Right atrium auricular region (tissue), 2 donors: ENCODE measurements around the gene TP73. TPM values are rescaled to one million over a fixed set of nuclear protein-coding genes. Genes with fewer than 3 reads are reported as not detected.

Source experiments
- DNase-seq: peaks from one replicate; pipeline ENCODE4 v3.0.0-alpha.2; 2019; ENCODE audit warnings: low spot score
- H3K27ac ChIP-seq, 2 donors: fragments of 200-600 bp; sonication (generic); 1 replicate in 1 of 2; 2 replicates in 1 of 2; pipeline ENCODE4 v1.5.1; 2016 to 2019
- H3K27me3 ChIP-seq, 2 donors: fragments of 200-600 bp; sonication (generic); one replicate each; pipeline versions ENCODE4 v1.5.1 to v1.6.0; 2017 to 2019
- H3K36me3 ChIP-seq: fragments of 200-600 bp; sonication (generic); one replicate; pipeline ENCODE4 v1.5.1; 2016
- H3K4me1 ChIP-seq, 2 donors: fragments of 200-600 bp; sonication (generic); one replicate each; pipeline versions ENCODE4 v1.5.1 to v1.6.0; 2017 to 2019
- H3K4me3 ChIP-seq, 2 donors: fragments of 200-600 bp; sonication (generic); 1 replicate in 1 of 2; 2 replicates in 1 of 2; pipeline ENCODE4 v1.5.1; 2017 to 2019; ENCODE audit warnings: mild to moderate bottlenecking in 1 of 2, moderate library complexity in 1 of 2
- H3K9me3 ChIP-seq, 2 donors: fragments of 200-600 bp; sonication (generic); one replicate each; pipeline ENCODE4 v1.5.1; 2019
- total RNA-seq, 2 donors: library from RNA; depleted of rRNA; stranded (reverse); fragments of >200 nt; gene quantifications; one replicate each; pipeline ENCODE4 v1.1.0, GENCODE V29; 2016
- TF ChIP-seq, protein P1 (sequence below), 2 donors: fragments of 200-600 bp; sonication (generic); IDR thresholded peaks; one replicate each; pipeline ENCODE4 v1.5.1; 2019; ENCODE audit warnings: antibody characterized with exemption in 2 of 2

Gene TP73
- total RNA-seq, 2 donors from 2014 or later, result 0.16 TPM; not detected in 1

DNA sequence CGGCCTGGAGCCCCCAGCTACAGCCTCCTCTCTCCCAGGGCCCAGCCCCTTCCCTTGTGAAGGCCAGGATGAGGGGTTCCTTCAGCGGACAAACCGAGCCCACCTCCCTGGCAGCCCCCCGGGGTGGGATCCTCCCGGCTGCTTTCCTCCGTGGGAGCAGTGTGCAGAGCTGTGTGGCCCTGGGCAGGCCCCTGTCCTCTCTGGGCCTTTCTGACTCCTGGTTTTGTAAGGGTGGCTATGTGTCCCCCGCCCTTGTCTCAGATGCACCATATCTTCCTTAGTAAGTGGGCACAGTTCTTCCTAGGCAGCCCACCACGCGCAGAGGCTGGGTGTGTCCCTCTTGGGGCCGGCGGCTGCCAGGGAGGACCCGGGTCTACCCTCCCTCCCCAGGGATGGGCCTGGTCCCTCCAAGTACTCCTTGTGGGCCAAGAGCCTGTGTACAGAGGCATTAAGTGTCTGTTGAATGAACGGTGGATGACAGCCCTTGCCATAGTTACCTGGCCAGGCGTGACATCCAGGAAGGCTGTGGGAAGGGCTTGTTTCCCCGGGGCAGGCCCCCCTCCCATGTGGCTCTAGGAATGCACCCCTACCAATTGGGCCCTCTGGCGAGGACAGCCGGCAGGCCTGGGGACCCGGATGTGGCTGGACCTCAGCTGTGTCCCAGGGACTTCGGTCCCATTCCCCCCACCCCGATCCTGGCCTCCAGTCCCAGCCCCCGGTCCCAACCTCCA lies 124.1 kb downstream of the TP73 start:
- TF ChIP-seq, protein P1, sequence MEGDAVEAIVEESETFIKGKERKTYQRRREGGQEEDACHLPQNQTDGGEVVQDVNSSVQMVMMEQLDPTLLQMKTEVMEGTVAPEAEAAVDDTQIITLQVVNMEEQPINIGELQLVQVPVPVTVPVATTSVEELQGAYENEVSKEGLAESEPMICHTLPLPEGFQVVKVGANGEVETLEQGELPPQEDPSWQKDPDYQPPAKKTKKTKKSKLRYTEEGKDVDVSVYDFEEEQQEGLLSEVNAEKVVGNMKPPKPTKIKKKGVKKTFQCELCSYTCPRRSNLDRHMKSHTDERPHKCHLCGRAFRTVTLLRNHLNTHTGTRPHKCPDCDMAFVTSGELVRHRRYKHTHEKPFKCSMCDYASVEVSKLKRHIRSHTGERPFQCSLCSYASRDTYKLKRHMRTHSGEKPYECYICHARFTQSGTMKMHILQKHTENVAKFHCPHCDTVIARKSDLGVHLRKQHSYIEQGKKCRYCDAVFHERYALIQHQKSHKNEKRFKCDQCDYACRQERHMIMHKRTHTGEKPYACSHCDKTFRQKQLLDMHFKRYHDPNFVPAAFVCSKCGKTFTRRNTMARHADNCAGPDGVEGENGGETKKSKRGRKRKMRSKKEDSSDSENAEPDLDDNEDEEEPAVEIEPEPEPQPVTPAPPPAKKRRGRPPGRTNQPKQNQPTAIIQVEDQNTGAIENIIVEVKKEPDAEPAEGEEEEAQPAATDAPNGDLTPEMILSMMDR (IDR thresholded peaks at IDR 0.05), result no peak
- H3K4me3 ChIP-seq, result no peak overlapping the region
- DNase-seq, result no peak
- peak overlapping the region in 1 of 2 donors; percentile 90 for H3K27ac ChIP-seq
- H3K9me3 ChIP-seq, result no peaks in the 10 kb centered on the region
- no peaks in the 10 kb centered on the region for H3K27me3 ChIP-seq
- peaks cover 0 to 52% of the 10 kb centered on the region in 2 donors for H3K4me1 ChIP-seq
- H3K36me3 ChIP-seq, result peaks cover 24% of the 10 kb centered on the region

DNA sequence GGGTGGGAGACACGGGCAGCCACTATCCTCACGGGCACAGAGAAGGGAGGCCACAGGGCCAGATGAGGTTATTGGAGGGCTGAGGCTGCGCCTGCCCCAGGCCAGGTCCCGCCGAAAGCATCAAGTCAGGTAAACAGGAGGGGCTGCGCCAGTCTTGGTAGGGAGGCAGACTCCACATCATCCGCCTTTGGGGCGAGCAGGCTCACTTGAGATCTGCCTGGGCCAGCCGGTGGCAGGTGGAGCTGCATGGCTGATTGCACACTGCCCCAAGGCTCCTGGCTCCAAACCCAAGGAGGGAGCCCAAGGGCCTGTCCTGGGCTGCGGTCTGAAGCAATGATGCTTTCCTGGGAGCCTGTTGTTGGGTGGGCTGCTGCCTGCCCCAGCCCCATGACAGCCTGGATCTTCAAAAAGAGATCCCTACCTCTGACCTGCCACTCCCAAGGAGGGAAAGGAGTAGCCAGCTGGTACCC lies 124.8 kb downstream of the TP73 start:
- no peaks in the 10 kb centered on the region for H3K9me3 ChIP-seq
- no peak overlapping the region for H3K4me3 ChIP-seq
- no peaks in the 10 kb centered on the region for H3K27me3 ChIP-seq
- peaks cover 31% of the 10 kb centered on the region for H3K36me3 ChIP-seq
- no peak overlapping the region for H3K27ac ChIP-seq
- DNase-seq, result no peak
- TF ChIP-seq, protein P1 (IDR thresholded peaks at IDR 0.05), result no peak
- peaks cover 0 to 45% of the 10 kb centered on the region in 2 donors for H3K4me1 ChIP-seq

DNA sequence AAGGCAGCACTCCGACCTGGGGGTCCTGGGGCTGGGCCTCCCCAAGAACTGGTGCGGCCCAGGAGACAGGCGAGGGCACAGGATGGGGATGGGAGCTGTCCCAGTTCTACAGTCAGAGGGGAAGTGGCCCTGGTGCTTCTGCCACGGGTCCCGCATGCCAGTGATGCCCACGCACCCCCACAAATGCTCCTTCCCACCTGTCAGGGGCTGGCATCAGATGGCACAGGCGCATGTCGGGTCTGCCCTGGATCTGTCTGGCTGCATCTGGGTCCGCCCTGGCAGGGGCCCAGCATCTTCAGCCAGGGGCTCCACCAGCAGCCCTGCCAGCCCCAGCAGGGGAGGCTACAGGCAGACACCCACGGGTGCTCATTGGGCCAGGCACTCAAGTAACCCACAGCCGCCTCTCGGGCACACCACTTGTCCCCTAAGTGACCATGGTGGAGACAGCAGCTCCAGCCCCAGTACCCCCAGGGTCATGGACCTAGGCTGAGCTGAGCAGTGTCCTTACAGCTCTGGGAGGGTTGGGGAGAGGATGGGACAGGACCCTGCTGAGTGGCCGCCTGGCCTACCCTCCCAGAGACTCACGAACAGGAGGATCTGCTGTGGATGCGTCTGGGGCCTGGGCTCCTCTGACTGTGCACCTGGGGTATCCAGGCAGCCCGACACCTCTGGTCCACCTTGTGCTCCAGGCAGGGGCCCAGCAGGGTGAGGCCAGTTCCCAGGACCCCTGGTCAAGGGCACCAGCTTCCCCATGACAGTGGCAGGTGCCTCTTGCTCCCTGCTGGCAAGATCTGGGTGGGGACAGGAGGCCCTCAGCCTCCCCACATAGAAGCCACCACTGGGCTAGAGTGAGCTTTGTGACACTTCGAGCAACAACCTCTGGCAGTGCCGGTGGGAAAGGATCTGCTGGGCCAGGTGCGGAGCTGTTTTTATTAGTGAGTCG lies 125.6 kb downstream of the TP73 start:
- Histone ChIP-seq H3K27ac (peak overlapping the region in 1 of 2 donors; percentile 15), H3K9me3 (no peaks in the 10 kb centered on the region), H3K4me3 (no peak overlapping the region), H3K36me3 (peaks cover 40% of the 10 kb centered on the region), H3K4me1 (peaks cover 0 to 39% of the 10 kb centered on the region in 2 donors), H3K27me3 (no peaks in the 10 kb centered on the region)
- DNase-seq, result no peak
- TF ChIP-seq, protein P1 (IDR thresholded peaks at IDR 0.05), result no peak

DNA sequence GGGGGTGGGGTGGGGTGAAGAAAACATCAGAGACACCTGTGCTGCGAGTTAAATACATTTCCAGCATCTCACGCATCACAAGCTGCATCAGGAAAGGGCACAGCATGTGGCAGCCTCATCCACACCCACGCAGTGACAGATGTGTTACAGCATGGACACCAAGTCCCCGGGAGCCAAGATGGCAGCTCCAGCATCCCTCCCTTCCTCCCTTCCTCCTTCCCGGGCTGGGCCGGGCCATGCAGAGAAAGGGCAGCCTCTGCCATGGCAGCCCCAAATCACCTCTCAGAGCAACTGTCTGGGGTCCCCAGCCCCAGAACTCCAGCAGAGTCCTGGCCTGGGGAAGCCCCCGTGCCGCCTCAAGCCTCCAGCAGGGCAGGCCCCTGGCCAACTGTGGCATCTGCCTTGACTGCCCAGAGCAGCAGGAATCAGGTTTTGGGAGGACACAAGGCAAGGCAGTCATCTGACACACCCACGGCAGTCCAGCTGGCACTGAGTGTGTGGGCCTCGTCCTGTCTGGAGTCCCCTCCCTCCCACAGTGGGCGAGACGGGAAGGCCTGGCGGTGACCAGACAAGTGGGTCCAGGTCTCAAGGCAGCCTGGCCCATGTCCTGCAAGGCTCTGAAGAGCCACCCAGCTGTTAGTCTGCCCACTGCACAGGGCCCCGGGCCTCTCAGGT lies 126.4 kb downstream of the TP73 start:
- no peak for DNase-seq
- Histone ChIP-seq H3K36me3 (peaks cover 48% of the 10 kb centered on the region), H3K4me1 (peaks cover 0 to 31% of the 10 kb centered on the region in 2 donors), H3K4me3 (no peak overlapping the region), H3K27ac (peak overlapping the region in 1 of 2 donors; percentile 15), H3K27me3 (no peaks in the 10 kb centered on the region), H3K9me3 (no peaks in the 10 kb centered on the region)
- TF ChIP-seq, protein P1 (IDR thresholded peaks at IDR 0.05), result no peak

DNA sequence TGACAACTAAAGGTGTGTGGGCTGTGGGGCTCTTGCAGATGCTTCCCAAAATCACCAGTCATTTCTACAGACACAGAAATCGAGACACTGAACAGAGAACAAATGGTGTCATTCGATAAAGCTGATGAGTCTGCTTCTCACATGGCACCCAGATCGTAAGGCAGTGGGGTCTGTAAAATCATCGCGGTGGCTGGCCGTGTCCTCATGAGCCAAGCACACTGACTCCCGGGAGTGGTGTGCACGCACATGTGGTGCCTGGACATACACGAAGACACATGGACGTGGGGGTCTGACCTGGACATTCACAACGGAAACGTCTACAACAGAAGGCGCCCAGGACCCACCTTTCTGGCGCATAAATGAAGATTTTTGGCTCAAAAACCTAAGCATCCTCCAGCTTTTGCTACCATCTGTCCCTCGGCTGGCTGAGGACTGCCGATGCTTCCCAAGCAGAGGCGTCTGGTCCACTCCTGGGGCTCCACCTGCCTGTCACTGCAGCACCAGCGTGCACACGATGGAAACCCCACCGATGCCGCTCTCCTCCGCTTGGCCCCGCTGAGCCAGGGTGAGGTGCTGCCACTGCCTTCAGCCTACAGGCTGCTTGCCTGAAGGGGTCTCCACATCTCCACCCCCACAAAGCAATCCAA lies 127.1 kb downstream of the TP73 start:
- no peak overlapping the region for H3K4me3 ChIP-seq
- DNase-seq, result no peak
- TF ChIP-seq, protein P1 (IDR thresholded peaks at IDR 0.05), result no peak

More for the DNA sequence above, 127.1 kb downstream of the TP73 start:
- Histone ChIP-seq H3K27me3 (no peaks in the 10 kb centered on the region), H3K9me3 (no peaks in the 10 kb centered on the region), H3K4me1 (peaks cover 0 to 25% of the 10 kb centered on the region in 2 donors), H3K27ac (no peak overlapping the region), H3K36me3 (peaks cover 54% of the 10 kb centered on the region)
